ENCODE measurements around the gene SARS2. TPM values are rescaled to one million over a fixed set of nuclear protein-coding genes. Genes with fewer than 3 reads are reported as not detected.
"Not testable (repeated sequence)": the region's sequence is repeated elsewhere in the genome, so short reads cannot be mapped to it uniquely, and the experiment has no call there.

SARS2 gene
- polyA plus RNA-seq, 2 donors = 27.4 to 43.9 TPM

DNA sequence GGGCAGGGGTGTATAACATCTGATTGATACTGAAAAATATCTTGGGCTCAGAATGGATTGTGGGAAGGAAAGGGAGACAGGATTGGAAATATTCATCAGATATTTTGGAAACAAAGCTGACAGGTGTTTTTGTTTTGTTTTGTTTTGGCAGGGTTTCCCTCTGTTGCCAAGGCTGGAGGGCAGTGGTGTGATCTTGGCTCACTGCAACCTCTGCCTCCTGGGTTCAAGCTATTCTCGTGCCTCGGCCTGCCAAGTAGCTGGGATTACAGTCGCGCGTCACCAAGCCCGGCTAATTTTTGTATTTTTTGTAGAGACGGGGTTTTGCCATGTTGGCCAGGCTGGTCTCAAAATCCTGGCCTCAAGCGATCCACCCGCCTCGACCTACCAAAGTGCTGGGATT is 57.2 kb downstream of the SARS2 start:
- H3K4me1 ChIP-seq (ENCODE audit: control insufficient read depth in 2 of 2, insufficient read depth in 2 of 2, low read length in 1 of 2) = peaks cover 7 to 21% of the 10 kb centered on the region in 2 donors
- not testable (repeated sequence) for H3K9me3 ChIP-seq (ENCODE audit: control insufficient read depth in 2 of 2, insufficient read depth in 1 of 2, low read depth in 1 of 2, low read length in 1 of 2); H3K4me3 ChIP-seq (ENCODE audit: low read depth in 1 of 2, low read length in 2 of 2); H3K27ac ChIP-seq (ENCODE audit: low read depth in 2 of 2, low read length in 1 of 2); H3K36me3 ChIP-seq (ENCODE audit: control insufficient read depth in 2 of 2, insufficient read depth in 2 of 2, low read length in 1 of 2); H3K27me3 ChIP-seq (ENCODE audit: control insufficient read depth in 1 of 2, insufficient read depth in 2 of 2, low read length in 2 of 2)
- 43 to 71% methylated on average over 10 of the region's 10 CpGs for WGBS, 2 donors

DNA sequence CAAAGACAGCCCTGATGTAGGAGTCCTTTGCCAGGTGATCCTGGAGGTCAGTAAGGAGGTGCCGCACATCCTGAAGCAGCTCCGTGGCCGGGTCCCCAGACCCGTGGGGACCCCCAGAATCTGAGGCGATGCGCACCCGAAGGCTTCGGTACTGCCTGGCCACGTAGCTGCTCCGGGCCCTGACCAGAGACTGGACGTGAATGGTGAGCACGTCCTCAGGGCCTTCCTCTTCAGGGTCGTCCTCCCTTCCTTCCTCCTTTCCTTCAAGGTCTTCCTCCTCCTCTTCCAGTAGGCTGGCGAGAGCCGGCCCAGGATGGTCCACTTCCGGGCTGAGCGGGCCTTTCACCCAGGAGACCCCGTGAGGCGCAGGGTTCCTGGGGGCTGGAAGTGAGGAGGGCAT is 60.0 kb downstream of the SARS2 start:
- H3K4me1 ChIP-seq (ENCODE audit: control insufficient read depth in 2 of 2, insufficient read depth in 2 of 2, low read length in 1 of 2) = peaks cover 7 to 17% of the 10 kb centered on the region in 2 donors
- 88 to 90% methylated on average over 17 to 19 of the region's 19 CpGs for WGBS, 2 donors
- no peaks in the 10 kb centered on the region for H3K9me3 ChIP-seq (ENCODE audit: control insufficient read depth in 2 of 2, insufficient read depth in 1 of 2, low read depth in 1 of 2, low read length in 1 of 2)
- no peak overlapping the region for H3K27ac ChIP-seq (ENCODE audit: low read depth in 2 of 2, low read length in 1 of 2)
- no peak overlapping the region for H3K4me3 ChIP-seq (ENCODE audit: low read depth in 1 of 2, low read length in 2 of 2)
- no peaks in the 10 kb centered on the region for H3K27me3 ChIP-seq (ENCODE audit: control insufficient read depth in 1 of 2, insufficient read depth in 2 of 2, low read length in 2 of 2)
- H3K36me3 ChIP-seq (ENCODE audit: control insufficient read depth in 2 of 2, insufficient read depth in 2 of 2, low read length in 1 of 2) = no peaks in the 10 kb centered on the region

DNA sequence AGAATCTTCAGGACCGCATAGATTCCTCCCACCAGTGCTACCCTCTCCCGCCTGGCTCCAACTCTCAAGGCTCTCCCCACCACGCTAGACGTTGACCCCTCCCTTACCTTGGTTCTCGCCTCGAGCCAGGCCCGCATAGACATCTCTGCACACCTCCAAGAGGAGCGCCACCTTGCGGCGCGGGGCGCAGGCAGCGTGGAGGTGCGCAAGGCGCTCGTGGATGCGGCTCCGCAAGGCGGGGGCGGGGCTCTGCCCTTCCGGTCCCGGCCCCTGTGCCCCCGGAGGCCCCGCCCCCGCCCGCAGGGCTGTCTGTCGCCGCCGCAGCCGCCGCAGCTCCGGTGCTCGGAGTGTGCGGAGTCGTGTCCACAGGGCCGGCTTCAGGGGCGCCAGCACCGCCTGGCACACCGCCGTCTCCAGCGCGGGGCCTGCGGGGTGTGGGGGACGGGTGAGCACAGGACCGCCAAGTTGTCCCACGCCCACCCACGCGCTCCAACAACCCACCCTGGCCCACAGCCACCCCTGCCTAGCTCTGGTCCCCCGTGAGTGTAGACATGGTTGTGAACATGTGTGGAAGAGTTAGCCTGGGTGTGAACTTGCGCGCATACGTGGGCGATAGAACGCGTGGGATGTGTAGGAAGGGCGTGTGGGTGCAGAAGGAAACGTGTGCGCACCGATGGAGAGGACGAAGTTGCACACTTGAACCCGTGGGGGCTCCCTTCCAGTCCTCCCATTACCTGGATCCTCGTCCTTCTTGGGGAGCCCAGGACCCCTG is 60.5 kb downstream of the SARS2 start:
- peak overlapping the region; percentile 52 to 67 for H3K27ac ChIP-seq (ENCODE audit: low read depth in 2 of 2, low read length in 1 of 2)
- H3K27me3 ChIP-seq (ENCODE audit: control insufficient read depth in 1 of 2, insufficient read depth in 2 of 2, low read length in 2 of 2) = no peaks in the 10 kb centered on the region
- WGBS, 2 donors = 14 to 18% methylated on average over 52 to 62 of the region's 62 CpGs
- no peaks in the 10 kb centered on the region for H3K9me3 ChIP-seq (ENCODE audit: control insufficient read depth in 2 of 2, insufficient read depth in 1 of 2, low read depth in 1 of 2, low read length in 1 of 2)
- H3K4me3 ChIP-seq (ENCODE audit: low read depth in 1 of 2, low read length in 2 of 2) = peak overlapping the region; percentile 31 to 54
- peaks cover 7 to 17% of the 10 kb centered on the region in 2 donors for H3K4me1 ChIP-seq (ENCODE audit: control insufficient read depth in 2 of 2, insufficient read depth in 2 of 2, low read length in 1 of 2)
- H3K36me3 ChIP-seq (ENCODE audit: control insufficient read depth in 2 of 2, insufficient read depth in 2 of 2, low read length in 1 of 2) = no peaks in the 10 kb centered on the region

DNA sequence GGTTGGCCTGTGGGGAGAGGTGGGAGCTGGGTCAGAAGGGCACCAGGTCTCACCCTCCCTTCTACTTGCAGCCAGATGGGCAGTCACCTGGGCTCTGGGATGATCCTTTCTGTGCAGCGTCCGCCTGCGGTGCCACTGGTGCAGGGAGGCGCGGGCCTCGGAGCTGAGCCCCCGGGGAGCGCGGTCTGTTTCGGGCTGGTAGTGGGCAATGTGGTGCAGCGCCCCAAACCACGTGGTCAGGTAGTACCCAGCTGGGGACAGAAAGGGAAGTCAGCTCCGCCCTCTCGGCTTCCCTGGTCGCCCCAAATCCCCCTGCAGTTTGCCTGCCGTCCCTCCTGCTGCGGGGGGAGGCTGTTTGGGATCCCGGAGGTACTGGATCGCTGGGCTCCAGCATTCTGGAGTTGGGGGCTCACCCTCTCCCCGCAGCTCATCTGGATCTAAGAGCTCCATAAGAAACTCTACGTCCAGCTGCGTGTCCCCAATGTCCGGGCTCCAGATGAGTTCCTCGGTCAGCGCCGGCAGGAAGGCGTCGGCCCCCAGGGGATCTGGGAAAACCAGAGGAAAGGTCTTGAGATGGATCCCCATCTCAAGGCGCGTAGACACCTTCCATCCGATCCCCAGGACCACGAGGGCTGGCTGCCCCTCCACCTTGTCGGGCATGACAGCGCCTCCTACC is 61.3 kb downstream of the SARS2 start:
- no peaks in the 10 kb centered on the region for H3K27me3 ChIP-seq (ENCODE audit: control insufficient read depth in 1 of 2, insufficient read depth in 2 of 2, low read length in 2 of 2)
- peak overlapping the region; percentile 52 to 67 for H3K27ac ChIP-seq (ENCODE audit: low read depth in 2 of 2, low read length in 1 of 2)
- H3K9me3 ChIP-seq (ENCODE audit: control insufficient read depth in 2 of 2, insufficient read depth in 1 of 2, low read depth in 1 of 2, low read length in 1 of 2) = no peaks in the 10 kb centered on the region
- H3K4me1 ChIP-seq (ENCODE audit: control insufficient read depth in 2 of 2, insufficient read depth in 2 of 2, low read length in 1 of 2) = peaks cover 7 to 17% of the 10 kb centered on the region in 2 donors
- H3K4me3 ChIP-seq (ENCODE audit: low read depth in 1 of 2, low read length in 2 of 2) = peak overlapping the region; percentile 31 to 54
- 6 to 19% methylated on average over 34 of the region's 34 CpGs for WGBS, 2 donors
- no peaks in the 10 kb centered on the region for H3K36me3 ChIP-seq (ENCODE audit: control insufficient read depth in 2 of 2, insufficient read depth in 2 of 2, low read length in 1 of 2)

DNA sequence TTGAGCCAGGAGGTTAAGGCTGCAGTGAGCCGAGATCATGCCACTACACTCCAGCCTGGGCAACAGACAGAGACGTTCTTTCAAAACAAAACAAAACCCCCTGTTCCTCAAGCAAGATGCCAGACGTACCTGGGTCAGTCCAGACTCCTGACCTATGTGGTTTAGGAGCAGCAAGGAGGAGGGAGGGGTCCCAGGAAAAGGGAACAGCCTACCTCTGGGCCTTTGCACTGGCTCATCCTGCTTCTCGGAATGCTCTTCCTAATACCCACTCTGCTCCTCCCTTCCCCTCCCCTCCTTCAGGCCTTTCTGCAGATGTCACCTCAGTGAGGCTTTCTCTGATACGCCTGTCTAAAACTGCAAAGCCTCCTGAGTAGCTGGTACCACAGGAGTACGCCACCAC is 62.0 kb downstream of the SARS2 start:
- Histone ChIP-seq H3K4me1 (ENCODE audit: control insufficient read depth in 2 of 2, insufficient read depth in 2 of 2, low read length in 1 of 2) (peaks cover 7 to 14% of the 10 kb centered on the region in 2 donors), H3K9me3 (ENCODE audit: control insufficient read depth in 2 of 2, insufficient read depth in 1 of 2, low read depth in 1 of 2, low read length in 1 of 2) (no peaks in the 10 kb centered on the region), H3K27ac (ENCODE audit: low read depth in 2 of 2, low read length in 1 of 2) (peak overlapping the region in 1 of 2 donors; percentile 40), H3K27me3 (ENCODE audit: control insufficient read depth in 1 of 2, insufficient read depth in 2 of 2, low read length in 2 of 2) (no peaks in the 10 kb centered on the region), H3K4me3 (ENCODE audit: low read depth in 1 of 2, low read length in 2 of 2) (no peak overlapping the region), H3K36me3 (ENCODE audit: control insufficient read depth in 2 of 2, insufficient read depth in 2 of 2, low read length in 1 of 2) (no peaks in the 10 kb centered on the region)
- 74 to 78% methylated on average over 6 of the region's 6 CpGs for WGBS, 2 donors

DNA sequence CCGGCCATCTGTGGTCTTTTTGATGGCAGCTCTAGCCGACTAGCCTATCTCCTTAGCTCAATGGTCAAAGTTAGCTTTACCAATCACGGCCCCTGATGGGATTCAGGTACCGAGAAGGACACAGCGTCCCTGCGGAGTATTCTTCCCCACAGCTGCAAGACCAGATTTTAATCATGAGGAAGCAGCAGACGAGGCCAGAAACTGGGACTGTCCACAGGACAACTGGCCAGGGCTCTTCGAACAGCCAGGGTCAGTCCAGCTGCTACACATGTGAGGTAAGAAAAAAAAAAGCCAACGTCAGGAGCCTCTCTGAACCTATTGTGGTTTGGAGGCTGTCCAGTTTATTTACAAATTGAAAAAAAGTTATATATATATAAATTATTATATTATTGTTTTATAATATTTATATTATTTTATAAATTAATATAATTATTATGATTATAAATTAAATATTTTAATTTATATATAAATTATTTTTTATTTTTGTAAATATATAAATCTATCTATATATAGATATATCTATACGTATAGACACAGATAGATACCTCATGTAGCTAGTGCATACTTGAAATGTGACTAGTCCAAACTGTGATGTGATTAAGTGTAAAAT is 63.3 kb downstream of the SARS2 start:
- WGBS, 2 donors = 89 to 90% methylated on average over 10 of the region's 10 CpGs
- H3K4me3 ChIP-seq (ENCODE audit: low read depth in 1 of 2, low read length in 2 of 2) = no peak overlapping the region
- no peaks in the 10 kb centered on the region for H3K36me3 ChIP-seq (ENCODE audit: control insufficient read depth in 2 of 2, insufficient read depth in 2 of 2, low read length in 1 of 2)
- peaks cover 7 to 14% of the 10 kb centered on the region in 2 donors for H3K4me1 ChIP-seq (ENCODE audit: control insufficient read depth in 2 of 2, insufficient read depth in 2 of 2, low read length in 1 of 2)
- no peaks in the 10 kb centered on the region for H3K9me3 ChIP-seq (ENCODE audit: control insufficient read depth in 2 of 2, insufficient read depth in 1 of 2, low read depth in 1 of 2, low read length in 1 of 2)
- H3K27ac ChIP-seq (ENCODE audit: low read depth in 2 of 2, low read length in 1 of 2) = no peak overlapping the region
- no peaks in the 10 kb centered on the region for H3K27me3 ChIP-seq (ENCODE audit: control insufficient read depth in 1 of 2, insufficient read depth in 2 of 2, low read length in 2 of 2)

Other genes starting within 250 kb of the SARS2 start
- gene CAPN12, start 186.3 kb downstream of the SARS2 start, polyA plus RNA-seq = 10 to 100 TPM in 1 of 2 donors, 1 to 10 TPM in 1; 4.1 to 12.3 TPM
- gene LGALS7, start 157.2 kb downstream of the SARS2 start, polyA plus RNA-seq = 1,000 to 10,000 TPM in 1 of 2 donors, 100 to 1,000 TPM in 1; 405 to 2,874 TPM
- 1,000 to 10,000 TPM; 3,260 to 6,105 TPM for gene LGALS7B, start 141.6 kb downstream of the SARS2 start, polyA plus RNA-seq
- gene LGALS4, start 117.8 kb downstream of the SARS2 start, polyA plus RNA-seq = 1 to 10 TPM in 1 of 2 donors, under 1 TPM in 1; 0.66 to 2.3 TPM
- 100 to 1,000 TPM; 108 to 215 TPM for gene ECH1, start 99.0 kb downstream of the SARS2 start, polyA plus RNA-seq
- 100 to 1,000 TPM; 134 to 150 TPM for gene HNRNPL, start 80.8 kb downstream of the SARS2 start, polyA plus RNA-seq
- gene RINL, start 52.5 kb downstream of the SARS2 start, polyA plus RNA-seq = 10 to 100 TPM in 1 of 2 donors, 1 to 10 TPM in 1; 8.4 to 20.5 TPM
- 10 to 100 TPM; 29.5 to 36.1 TPM for gene SIRT2, start 31.1 kb downstream of the SARS2 start, polyA plus RNA-seq
- 10 to 100 TPM; 34.3 to 44.0 TPM for gene NFKBIB, start 30.8 kb downstream of the SARS2 start, polyA plus RNA-seq
- 1 to 10 TPM; 1.7 to 5.3 TPM for gene CCER2, start 18.6 kb downstream of the SARS2 start, polyA plus RNA-seq
- gene MRPS12, start 181 bp upstream of the SARS2 start, polyA plus RNA-seq = 10 to 100 TPM; 15.0 to 54.4 TPM
- gene FBXO17, start 45.0 kb upstream of the SARS2 start, polyA plus RNA-seq = 1 to 10 TPM; 5.4 to 6.1 TPM
- gene FBXO27, start 101.8 kb upstream of the SARS2 start, polyA plus RNA-seq = 10 to 100 TPM; 10.4 to 20.1 TPM
- gene ACP7, start 153.6 kb upstream of the SARS2 start, polyA plus RNA-seq = 1 to 10 TPM in 1 of 2 donors, under 1 TPM in 1; 0.32 to 1.6 TPM
- gene PAK4, start 195.0 kb upstream of the SARS2 start, polyA plus RNA-seq = 10 to 100 TPM; 39.8 to 43.1 TPM

Data from esophagus (tissue), 2 donors.